Cardiac muscle cell (in vitro differentiated cells and primary cell): ENCODE measurements around the gene MRPS10. TPM values are rescaled to one million over a fixed set of nuclear protein-coding genes. Genes with fewer than 3 reads are reported as not detected.
"Not testable (repeated sequence)": the region's sequence is repeated elsewhere in the genome, so short reads cannot be mapped to it uniquely, and the experiment has no call there.

Experiments
- DNase-seq, 2 donors: peaks; one replicate each; pipeline versions ENCODE4 v3.0.0 to v3.0.0-alpha.2; 2010 to 2017; ENCODE audit warnings: low read depth in 1 of 2, low spot score in 1 of 2
- H3K27ac ChIP-seq: fragments of 200-600 bp; sonication (generic); 2 replicates; pipeline ENCODE4 v1.5.1; 2016
- H3K27me3 ChIP-seq: fragments of 200-600 bp; sonication (generic); 2 replicates; pipeline ENCODE4 v1.6.0; 2016; ENCODE audit warnings: control low read depth
- H3K36me3 ChIP-seq: fragments of 200-600 bp; sonication (generic); 2 replicates; pipeline ENCODE4 v1.5.1; 2016; ENCODE audit warnings: control low read depth
- H3K4me1 ChIP-seq: fragments of 200-600 bp; sonication (generic); 2 replicates; pipeline ENCODE4 v1.8.1; 2017; ENCODE audit warnings: low read depth, mild to moderate bottlenecking, mixed run types
- H3K4me3 ChIP-seq: fragments of 200-600 bp; sonication (generic); 2 replicates; pipeline ENCODE4 v1.5.1; 2016; ENCODE audit warnings: mild to moderate bottlenecking
- H3K9me3 ChIP-seq: fragments of 200-600 bp; sonication (generic); 2 replicates; pipeline ENCODE4 v1.5.1; 2017; ENCODE audit warnings: low read depth, mild to moderate bottlenecking, control low read depth
- polyA plus RNA-seq: library from polyadenylated mRNA; unstranded; fragments of >200 nt; fragmentation: Nextera tagmentation; extraction: Ambion mirVana; gene quantifications from 2 replicates; pipeline ENCODE4 v1.2.1, GENCODE V29; 2016
- total RNA-seq: library from RNA; depleted of rRNA; stranded (reverse); fragments of >200 nt; gene quantifications from 2 replicates; pipeline ENCODE4 v1.2.3, GENCODE V29; 2016
- TF ChIP-seq, protein P1 (sequence below): IDR thresholded peaks from 2 replicates; pipeline ENCODE4 v1.5.1; 2012; ENCODE audit warnings: low read depth, mild to moderate bottlenecking, low read length

MRPS10 gene
- total and polyA plus RNA-seq, 2 experiments from 2014 or later, result 15.8 to 39.8 TPM

DNA sequence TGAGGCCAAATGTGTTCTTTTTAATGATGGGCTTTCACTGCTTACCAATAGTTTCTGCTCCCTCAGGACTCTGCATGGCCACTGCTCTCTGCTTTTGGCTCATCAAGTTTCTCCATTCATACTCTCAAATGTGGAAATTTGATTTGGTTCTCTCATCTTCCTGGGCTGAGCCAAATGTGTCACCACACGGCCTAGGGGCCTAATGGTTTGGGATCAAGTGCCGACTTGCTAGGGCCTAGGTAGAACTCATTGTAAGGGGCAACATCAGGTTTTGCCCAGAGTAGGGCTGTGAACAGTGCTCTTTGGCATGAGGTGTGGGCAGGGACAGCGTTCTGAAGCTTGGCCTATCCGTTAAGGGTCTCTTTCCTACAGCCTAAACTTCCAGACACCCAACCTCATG lies 3.9 kb upstream of the MRPS10 start:
- H3K4me1 ChIP-seq, result peaks cover 5% of the 10 kb centered on the region
- no peaks in the 10 kb centered on the region for H3K36me3 ChIP-seq
- H3K27ac ChIP-seq, result no peak overlapping the region
- no peaks in the 10 kb centered on the region for H3K9me3 ChIP-seq
- DNase-seq, result no peak
- no peaks in the 10 kb centered on the region for H3K27me3 ChIP-seq
- TF ChIP-seq, protein P1, sequence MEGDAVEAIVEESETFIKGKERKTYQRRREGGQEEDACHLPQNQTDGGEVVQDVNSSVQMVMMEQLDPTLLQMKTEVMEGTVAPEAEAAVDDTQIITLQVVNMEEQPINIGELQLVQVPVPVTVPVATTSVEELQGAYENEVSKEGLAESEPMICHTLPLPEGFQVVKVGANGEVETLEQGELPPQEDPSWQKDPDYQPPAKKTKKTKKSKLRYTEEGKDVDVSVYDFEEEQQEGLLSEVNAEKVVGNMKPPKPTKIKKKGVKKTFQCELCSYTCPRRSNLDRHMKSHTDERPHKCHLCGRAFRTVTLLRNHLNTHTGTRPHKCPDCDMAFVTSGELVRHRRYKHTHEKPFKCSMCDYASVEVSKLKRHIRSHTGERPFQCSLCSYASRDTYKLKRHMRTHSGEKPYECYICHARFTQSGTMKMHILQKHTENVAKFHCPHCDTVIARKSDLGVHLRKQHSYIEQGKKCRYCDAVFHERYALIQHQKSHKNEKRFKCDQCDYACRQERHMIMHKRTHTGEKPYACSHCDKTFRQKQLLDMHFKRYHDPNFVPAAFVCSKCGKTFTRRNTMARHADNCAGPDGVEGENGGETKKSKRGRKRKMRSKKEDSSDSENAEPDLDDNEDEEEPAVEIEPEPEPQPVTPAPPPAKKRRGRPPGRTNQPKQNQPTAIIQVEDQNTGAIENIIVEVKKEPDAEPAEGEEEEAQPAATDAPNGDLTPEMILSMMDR, result no peak
- H3K4me3 ChIP-seq, result no peak overlapping the region

DNA sequence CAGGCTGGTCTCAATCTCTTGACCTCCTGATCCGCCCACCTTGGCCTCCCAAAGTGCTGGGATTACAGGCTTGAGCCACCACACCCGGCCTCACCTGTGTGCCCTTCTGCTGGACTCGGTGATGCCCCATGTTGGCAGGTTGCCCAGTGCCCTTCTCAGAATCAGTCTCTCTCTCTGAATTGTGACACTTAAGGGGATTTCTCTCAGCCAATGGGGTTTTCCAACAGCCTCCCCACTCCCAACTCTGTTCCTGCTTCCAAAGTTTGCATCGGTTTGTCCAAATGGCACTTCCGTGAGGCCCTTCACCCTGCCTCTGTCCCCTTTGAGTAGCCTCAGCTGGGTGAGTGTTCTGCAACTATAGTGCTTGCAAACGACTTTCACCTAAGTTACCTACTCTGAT lies 3.1 kb upstream of the MRPS10 start:
- H3K4me1 ChIP-seq, result peaks cover 7% of the 10 kb centered on the region
- no peak for DNase-seq
- no peaks in the 10 kb centered on the region for H3K36me3 ChIP-seq
- no peaks in the 10 kb centered on the region for H3K27me3 ChIP-seq
- no peak overlapping the region for H3K4me3 ChIP-seq
- TF ChIP-seq, protein P1, result no peak
- no peak overlapping the region for H3K27ac ChIP-seq
- H3K9me3 ChIP-seq, result no peaks in the 10 kb centered on the region

DNA sequence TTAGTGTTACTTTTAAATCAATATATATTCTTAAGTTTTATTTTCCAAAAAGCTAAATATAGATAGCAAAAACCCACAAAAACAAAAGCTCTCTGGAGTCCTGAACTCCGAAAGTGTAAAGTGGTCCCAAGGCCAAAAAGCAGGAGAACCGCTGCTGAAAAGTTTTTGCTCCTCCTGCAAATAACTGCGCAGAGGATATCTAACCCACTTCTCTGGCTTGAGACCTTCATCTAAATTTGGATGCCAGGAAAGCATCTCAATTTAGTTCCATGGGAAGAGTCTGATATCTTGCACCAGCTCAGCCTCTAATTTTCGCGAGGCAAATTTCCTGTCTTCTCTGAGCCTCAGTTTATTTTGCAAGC lies 523 bp downstream of the MRPS10 start:
- H3K27ac ChIP-seq, result peak overlapping the region; percentile 87
- DNase-seq, result peak in 1 of 2 donors; percentile 12

DNA sequence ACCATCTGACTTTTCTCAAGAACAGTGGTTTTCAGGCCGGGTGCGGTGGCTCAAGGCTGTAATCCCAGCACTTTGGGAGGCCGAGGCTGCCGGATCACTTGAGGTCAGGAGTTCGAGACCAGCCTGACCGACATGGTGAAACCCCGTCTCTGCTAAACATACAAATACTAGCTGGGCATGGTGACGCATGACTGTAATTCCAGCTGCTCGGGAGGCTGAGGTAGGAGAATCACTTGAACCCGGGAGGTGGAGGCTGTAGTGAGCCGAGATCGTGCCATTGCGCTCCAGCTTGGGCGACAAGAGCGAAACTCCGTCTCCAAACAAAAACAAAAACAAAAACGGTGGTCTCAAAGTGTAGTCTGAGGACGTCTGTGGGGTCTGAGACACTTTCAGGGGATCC lies 1.2 kb downstream of the MRPS10 start:
- DNase-seq, H3K9me3 ChIP-seq, H3K4me1 ChIP-seq, H3K27me3 ChIP-seq: not testable (repeated sequence)
- Histone ChIP-seq H3K4me3 (peak overlapping the region; percentile 65), H3K36me3 (peaks cover 23% of the 10 kb centered on the region), H3K27ac (peak overlapping the region; percentile 87)

More for the DNA sequence above, 523 bp downstream of the MRPS10 start:
- TF ChIP-seq, protein P1, result no peak
- Histone ChIP-seq H3K36me3 (peaks cover 17% of the 10 kb centered on the region), H3K4me1 (peaks cover 7% of the 10 kb centered on the region), H3K9me3 (no peaks in the 10 kb centered on the region), H3K4me3 (peak overlapping the region; percentile 65), H3K27me3 (no peaks in the 10 kb centered on the region)

DNA sequence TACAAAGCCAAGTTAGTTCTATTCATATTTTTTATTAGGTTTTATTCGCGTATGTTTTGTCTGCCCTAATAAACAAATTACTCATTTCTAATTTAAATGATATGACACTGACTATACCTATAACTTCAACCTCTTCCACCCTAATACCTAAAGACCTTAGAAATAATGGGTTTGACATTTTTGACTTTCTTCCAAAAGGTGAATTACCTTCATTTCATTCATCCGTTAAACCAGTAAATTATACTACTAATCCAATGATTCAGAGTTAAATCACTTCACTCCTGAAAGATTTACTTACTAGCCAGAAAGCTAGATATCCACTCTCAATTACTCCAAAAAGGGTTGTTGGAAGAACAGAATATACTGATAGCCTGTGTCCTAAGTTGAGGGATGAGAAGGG lies 5.2 kb downstream of the MRPS10 start:
- H3K4me1 ChIP-seq, result peaks cover 7% of the 10 kb centered on the region
- TF ChIP-seq, protein P1, result no peak
- DNase-seq, result no peak
- no peak overlapping the region for H3K27ac ChIP-seq
- no peaks in the 10 kb centered on the region for H3K27me3 ChIP-seq
- H3K4me3 ChIP-seq, result no peak overlapping the region
- H3K36me3 ChIP-seq, result peaks cover 49% of the 10 kb centered on the region
- no peaks in the 10 kb centered on the region for H3K9me3 ChIP-seq

DNA sequence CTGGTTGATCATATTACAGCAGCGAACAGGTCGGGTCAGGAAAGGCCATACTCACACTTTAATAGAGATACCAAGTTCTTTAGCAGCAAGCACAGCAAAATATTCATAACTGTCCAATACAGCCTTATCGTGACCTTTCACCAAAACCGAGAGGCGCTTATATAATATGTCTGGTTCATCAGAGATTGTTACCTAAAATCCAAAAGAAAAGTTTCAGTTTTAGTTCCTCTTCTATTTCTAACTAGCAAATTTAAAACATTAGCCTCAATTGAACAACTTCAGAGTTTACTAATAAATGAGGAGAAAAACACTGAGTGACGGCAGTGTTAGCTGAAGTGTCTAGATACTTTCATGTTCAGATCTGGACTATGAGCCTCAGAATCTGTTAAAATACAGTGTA lies 5.9 kb downstream of the MRPS10 start:
- Histone ChIP-seq H3K36me3 (peaks cover 49% of the 10 kb centered on the region), H3K9me3 (no peaks in the 10 kb centered on the region), H3K4me3 (no peak overlapping the region), H3K27ac (no peak overlapping the region), H3K27me3 (no peaks in the 10 kb centered on the region), H3K4me1 (peaks cover 3% of the 10 kb centered on the region)
- TF ChIP-seq, protein P1, result no peak
- no peak for DNase-seq
